Breast epithelium (tissue), 3 donors: ENCODE results near the gene REEP6. TPM values are rescaled to one million over a fixed set of nuclear protein-coding genes. Genes with fewer than 3 reads are reported as not detected.

Experiments used
- total RNA-seq, 3 donors: library from RNA; depleted of rRNA; stranded (reverse); fragments of >200 nt; gene quantifications; one replicate each; pipeline ENCODE4 v1.1.0, GENCODE V29; 2016

The REEP6 gene
- total RNA-seq, 3 donors from 2014 or later = 4.3 to 17.4 (median 11.0) TPM

Other genes with a start within 250 kb of the REEP6 start
- gene ATP5F1D, start 249.4 kb upstream of the REEP6 start, total RNA-seq = 10 to 100 TPM; 47.6 to 64.9 (median 61.3) TPM
- 10 to 100 TPM; 13.8 to 28.5 (median 22.4) TPM for gene MIDN, start 242.6 kb upstream of the REEP6 start, total RNA-seq
- 100 to 1,000 TPM; 458 to 758 (median 656) TPM for gene CIRBP, start 221.8 kb upstream of the REEP6 start, total RNA-seq
- 10 to 100 TPM; 43.9 to 60.6 (median 53.1) TPM for gene FAM174C, start 215.7 kb upstream of the REEP6 start, total RNA-seq
- gene EFNA2, start 205.3 kb upstream of the REEP6 start, total RNA-seq = under 1 TPM in 1 of 3 donors, not detected in 2; 0.66 TPM
- 100 to 1,000 TPM in 1 of 3 donors, 10 to 100 TPM in 2; 67.5 to 122 (median 67.5) TPM for gene NDUFS7, start 107.3 kb upstream of the REEP6 start, total RNA-seq
- 10 to 100 TPM; 23.6 to 40.0 (median 30.3) TPM for gene GAMT, start 89.6 kb upstream of the REEP6 start, total RNA-seq
- 10 to 100 TPM; 35.8 to 50.9 (median 48.8) TPM for gene DAZAP1, start 83.6 kb upstream of the REEP6 start, total RNA-seq
- gene RPS15, start 52.8 kb upstream of the REEP6 start, total RNA-seq = 1,000 to 10,000 TPM; 2,978 to 3,238 (median 2,982) TPM
- gene APC2, start 41.1 kb upstream of the REEP6 start, total RNA-seq = under 1 TPM; under 0.01 to 0.29 (median 0.16) TPM
- gene C19orf25, start 12.0 kb upstream of the REEP6 start, total RNA-seq = 10 to 100 TPM; 27.7 to 32.8 (median 28.7) TPM
- 1 to 10 TPM; 2.2 to 10.0 (median 5.9) TPM for gene PCSK4, start 831 bp upstream of the REEP6 start, total RNA-seq
- gene ADAMTSL5, start 21.8 kb downstream of the REEP6 start, total RNA-seq = 1 to 10 TPM; 1.3 to 3.5 (median 2.1) TPM
- under 1 TPM in 2 of 3 donors, not detected in 1; 0.44 to 0.98 TPM for gene PLK5, start 32.9 kb downstream of the REEP6 start, total RNA-seq
- gene MEX3D, start 77.1 kb downstream of the REEP6 start, total RNA-seq = 10 to 100 TPM; 12.5 to 14.3 (median 12.6) TPM
- gene MBD3, start 101.7 kb downstream of the REEP6 start, total RNA-seq = 10 to 100 TPM; 51.8 to 71.3 (median 70.8) TPM
- gene UQCR11, start 114.3 kb downstream of the REEP6 start, total RNA-seq = 100 to 1,000 TPM in 1 of 3 donors, 10 to 100 TPM in 2; 59.6 to 117 (median 63.4) TPM
- 10 to 100 TPM; 38.6 to 45.3 (median 42.3) TPM for gene TCF3, start 161.4 kb downstream of the REEP6 start, total RNA-seq